CD14-positive monocyte (primary cell): Measurements from ENCODE around the gene CD320. TPM values are rescaled to one million over a fixed set of nuclear protein-coding genes. Genes with fewer than 3 reads are reported as not detected.

Experiments used
- DNase-seq, 3 donors: peaks; one replicate each; pipeline ENCODE4 v3.0.0-alpha.2; 2011 to 2022
- H2AFZ ChIP-seq: 2 replicates; pipeline ENCODE4 v1.6.0; 2012; ENCODE audit warnings: mild to moderate bottlenecking, low read depth, low read length, inconsistent platforms; ENCODE audit not compliant: insufficient read depth, poor library complexity, severe bottlenecking
- H3K27ac ChIP-seq, 2 donors: 1 replicate in 1 of 2; 2 replicates in 1 of 2; pipeline ENCODE4 v1.5.1; 2012 to 2013; ENCODE audit warnings: low read length in 2 of 2, control low read depth in 1 of 2, inconsistent platforms in 1 of 2, low read depth in 1 of 2, mild to moderate bottlenecking in 1 of 2
- H3K27me3 ChIP-seq, 2 donors: one replicate each; pipeline versions ENCODE4 v1.6.0 to v1.6.1; 2011 to 2013; ENCODE audit warnings: low read length in 2 of 2; ENCODE audit not compliant: control insufficient read depth in 2 of 2, insufficient read depth in 2 of 2
- H3K36me3 ChIP-seq, 2 donors: replicated peaks in 1 of 2; 1 replicate in 1 of 2; 2 replicates in 1 of 2; pipeline versions ENCODE4 v1.5.1 to v1.6.1; 2012 to 2013; ENCODE audit warnings: low read length in 2 of 2, control low read depth in 1 of 2, inconsistent platforms in 1 of 2, mild to moderate bottlenecking in 1 of 2; ENCODE audit not compliant: insufficient read depth in 2 of 2, control insufficient read depth in 1 of 2
- H3K4me1 ChIP-seq, 2 donors: 1 replicate in 1 of 2; 2 replicates in 1 of 2; pipeline versions ENCODE4 v1.5.1 to v1.6.1; 2012 to 2013; ENCODE audit warnings: low read length in 2 of 2, control low read depth in 1 of 2, inconsistent platforms in 1 of 2, mild to moderate bottlenecking in 1 of 2, moderate library complexity in 1 of 2; ENCODE audit not compliant: insufficient read depth in 2 of 2, control insufficient read depth in 1 of 2
- H3K4me2 ChIP-seq: replicated peaks from 2 replicates; pipeline ENCODE3; 2012; ENCODE audit warnings: low read length, moderate library complexity, mild to moderate bottlenecking; ENCODE audit not compliant: poor library complexity, severe bottlenecking; ENCODE audit errors: extremely low read depth
- H3K4me3 ChIP-seq, 3 experiments: fragments of 200-600 bp in 1 of 3; sonication (generic) in 1 of 3; replicated peaks in 1 of 3; 1 replicate in 2 of 3; 2 replicates in 1 of 3; pipeline ENCODE4 v1.5.1; 2011 to 2013; ENCODE audit warnings: low read length in 3 of 3, mild to moderate bottlenecking in 3 of 3, control low read depth in 2 of 3, low read depth in 2 of 3, inconsistent platforms in 1 of 3, moderate library complexity in 1 of 3
- H3K79me2 ChIP-seq: 2 replicates; pipeline ENCODE4 v1.6.0; 2012; ENCODE audit warnings: mild to moderate bottlenecking, control low read depth, inconsistent platforms, low read length, moderate library complexity; ENCODE audit not compliant: insufficient read depth
- H3K9ac ChIP-seq: 2 replicates; pipeline ENCODE4 v1.6.0; 2017; ENCODE audit warnings: low read length, mild to moderate bottlenecking; ENCODE audit not compliant: insufficient read depth, poor library complexity, severe bottlenecking
- H3K9me3 ChIP-seq, 2 donors: replicated peaks in 1 of 2; 1 replicate in 1 of 2; 2 replicates in 1 of 2; pipeline versions ENCODE4 v1.5.1 to v1.6.1; 2012 to 2013; ENCODE audit warnings: low read length in 2 of 2, control low read depth in 1 of 2; ENCODE audit not compliant: control insufficient read depth in 1 of 2, insufficient read depth in 1 of 2
- H4K20me1 ChIP-seq: 2 replicates; pipeline ENCODE4 v1.6.0; 2012; ENCODE audit warnings: mild to moderate bottlenecking, low read length, control low read depth, moderate library complexity; ENCODE audit not compliant: insufficient read depth
- H3K27ac Mint-ChIP-seq, 7 donors: one replicate each; pipeline ENCODE4 v1.8.0; 2020; ENCODE audit warnings: mild to moderate bottlenecking in 7 of 7, mixed read lengths in 7 of 7, moderate library complexity in 6 of 7, inconsistent platforms in 2 of 7
- H3K27me3 Mint-ChIP-seq, 3 donors: one replicate each; pipeline ENCODE4 v1.8.0; 2021 to 2022; ENCODE audit warnings: low read depth in 3 of 3, mild to moderate bottlenecking in 3 of 3, mixed read lengths in 3 of 3, moderate library complexity in 3 of 3, inconsistent platforms in 1 of 3
- H3K36me3 Mint-ChIP-seq, 2 donors: one replicate each; pipeline ENCODE4 v1.8.0; 2020; ENCODE audit warnings: mixed read lengths in 2 of 2, inconsistent platforms in 1 of 2, mild to moderate bottlenecking in 1 of 2
- H3K4me1 Mint-ChIP-seq: one replicate; pipeline ENCODE4 v1.8.0; 2020; ENCODE audit warnings: mild to moderate bottlenecking, mixed read lengths
- H3K4me3 Mint-ChIP-seq, 2 donors: one replicate each; pipeline ENCODE4 v1.8.0; 2020; ENCODE audit warnings: mild to moderate bottlenecking in 2 of 2, mixed read lengths in 2 of 2, moderate library complexity in 1 of 2
- H3K9me3 Mint-ChIP-seq, 7 donors: one replicate each; pipeline ENCODE4 v1.8.0; 2020 to 2022; ENCODE audit warnings: mixed read lengths in 7 of 7, mild to moderate bottlenecking in 6 of 7, moderate library complexity in 6 of 7, inconsistent platforms in 2 of 7
- CTCF ChIP-seq: fragments of 200-600 bp; IDR thresholded peaks from one replicate; pipeline ENCODE4 v1.8.0; 2022; ENCODE audit warnings: antibody characterized with exemption, mild to moderate bottlenecking
- WGBS: methylation state at CpG from one replicate; pipeline ENCODE4 v1.1.5; 2013; ENCODE audit warnings: missing lambda C conversion rate; ENCODE audit not compliant: insufficient coverage; 5-methylcytosine and 5-hydroxymethylcytosine counted together
- intact Hi-C, 2 donors: fragments of 100-400 bp; cut with micrococcal nuclease; formaldehyde crosslinking; loops; one replicate each; pipeline versions ENCODE4 v1.15.0 to v1.15.1; 2023
- polyA plus RNA-seq, 3 donors: library from polyadenylated mRNA; depleted of rRNA in 1 of 3; unstranded in 2 of 3; stranded (reverse) in 1 of 3; fragments of 300-500 nt in 2 of 3; fragments of >200 nt in 1 of 3; fragmentation: Illumina TruSeq in 2 of 3; gene quantifications; 1 replicate in 2 of 3; 2 replicates in 1 of 3; pipeline ENCODE4 v1.2.3, GENCODE V29; 2012 to 2021

CD320 gene
- polyA plus RNA-seq, 3 donors: 0.72 to 2.5 (median 1.0) TPM

- no peak overlapping the region for H3K4me3 ChIP-seq
- peaks cover 0 to 9% of the 10 kb centered on the region in 2 donors for H3K9me3 ChIP-seq
- 32% methylated on average over 52 of the region's 52 CpGs for WGBS
- Mint-ChIP-seq H3K4me3 (peak overlapping the region in 1 of 2 donors; percentile 70), H3K27ac (peak overlapping the region in 1 of 7 donors; percentile 45), H3K27me3 (peaks cover 50 to 76% (median 68%) of the 10 kb centered on the region in 3 donors), H3K36me3 (no peaks in the 10 kb centered on the region), H3K9me3 (peaks cover 0 to 10% (median 2%) of the 10 kb centered on the region in 7 donors), H3K4me1 (peaks cover 4% of the 10 kb centered on the region)
- peaks cover 0 to 12% of the 10 kb centered on the region in 2 donors for H3K4me1 ChIP-seq
- H2AFZ ChIP-seq: no peak overlapping the region
- H3K36me3 ChIP-seq: no peaks in the 10 kb centered on the region
- no peaks in the 10 kb centered on the region for H4K20me1 ChIP-seq
- no peaks in the 10 kb centered on the region for H3K79me2 ChIP-seq
- no peak overlapping the region for H3K27ac ChIP-seq
- no peak overlapping the region for H3K4me2 ChIP-seq
- no peak for TF ChIP-seq CTCF
- no peak overlapping the region for H3K9ac ChIP-seq
- peaks cover 21 to 38% of the 10 kb centered on the region in 2 donors for H3K27me3 ChIP-seq
- DNase-seq: no peak
- intact Hi-C loops: no loop called here
These were observed 25.0 kb upstream of the CD320 start for GRCh38 chr19:8332976-8333766.

- intact Hi-C loops: no loop called here
- peaks cover 4% of the 10 kb centered on the region for H3K4me1 Mint-ChIP-seq
- Histone ChIP-seq H4K20me1 (no peaks in the 10 kb centered on the region), H3K27ac (no peak overlapping the region), H3K4me1 (peaks cover 0 to 12% of the 10 kb centered on the region in 2 donors), H3K36me3 (no peaks in the 10 kb centered on the region), H3K79me2 (no peaks in the 10 kb centered on the region), H3K27me3 (peaks cover 21 to 27% of the 10 kb centered on the region in 2 donors), H3K9ac (no peak overlapping the region), H3K9me3 (peaks cover 3 to 9% of the 10 kb centered on the region in 2 donors), H2AFZ (no peak overlapping the region), H3K4me3 (no peak overlapping the region), H3K4me2 (no peak overlapping the region)
- peaks cover 0 to 18% (median 7%) of the 10 kb centered on the region in 7 donors for H3K9me3 Mint-ChIP-seq
- no peak overlapping the region for H3K4me3 Mint-ChIP-seq
- TF ChIP-seq CTCF: no peak
- no peak for DNase-seq
- no peak overlapping the region for H3K27ac Mint-ChIP-seq
- H3K27me3 Mint-ChIP-seq: peaks cover 46 to 66% (median 57%) of the 10 kb centered on the region in 3 donors
- WGBS: 85% methylated on average over 2 of the region's 8 CpGs
- no peaks in the 10 kb centered on the region for H3K36me3 Mint-ChIP-seq
These were observed 23.2 kb upstream of the CD320 start for GRCh38 chr19:8331263-8331845.
